ENCODE measurements around the gene NPW. TPM values are rescaled to one million over a fixed set of nuclear protein-coding genes. Genes with fewer than 3 reads are reported as not detected.

The NPW gene
- total and polyA plus RNA-seq, 2 of the 8 experiments (the other 6 are each of a cell fraction or from before 2014, with no cell fraction given) = 4.0 to 10.3 TPM

DNA sequence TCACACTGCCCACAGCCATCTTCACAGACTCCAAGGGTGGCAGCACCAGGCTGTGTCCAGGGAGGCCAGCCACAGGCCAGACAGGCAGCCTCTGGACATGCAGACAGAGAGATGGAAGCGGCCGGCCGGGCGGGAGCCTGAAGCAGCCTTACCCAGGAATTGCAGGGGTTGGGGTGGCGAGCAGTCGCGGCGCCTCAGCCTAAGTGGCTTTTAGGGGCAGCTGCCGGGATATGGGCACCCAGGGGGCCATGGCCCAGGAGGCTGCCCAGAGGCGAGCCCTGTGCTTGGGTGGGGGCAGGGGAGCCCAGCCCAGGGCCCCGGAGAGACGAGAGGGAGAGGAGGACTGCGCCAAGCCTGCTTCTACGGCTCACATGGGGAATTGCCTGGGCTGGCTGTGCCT lies 5.7 kb downstream of the NPW start:
- peaks cover 10 to 43% (median 36%) of the 10 kb centered on the region in 4 experiments for H3K27me3 ChIP-seq (replicated peaks in 1 of 4; ENCODE audit: control insufficient read depth in 3 of 4, extremely low read depth in 1 of 4, insufficient read depth in 3 of 4, low read length in 3 of 4)
- TF ChIP-seq SAP30 (IDR thresholded peaks at IDR 0.05; ENCODE audit: insufficient read depth, insufficient replicate concordance, low read length) = no peak
- TF ChIP-seq ATF2 (IDR thresholded peaks at IDR 0.05; ENCODE audit: low read length) = no peak
- no peak for TF ChIP-seq GTF2F1 (IDR thresholded peaks at IDR 0.05; ENCODE audit: borderline replicate concordance, low read depth, low read length)
- TF ChIP-seq KDM1A (IDR thresholded peaks at IDR 0.05; ENCODE audit: borderline replicate concordance, low read length) = no peak
- TF ChIP-seq JUND (IDR thresholded peaks at IDR 0.05; ENCODE audit: low read length) = no peak
- TF ChIP-seq TAF7 (optimal IDR thresholded peaks at IDR 0.05; ENCODE audit: borderline replicate concordance, low read depth, low read length) = no peak
- TF ChIP-seq SIX5 (IDR thresholded peaks at IDR 0.05; ENCODE audit: low read depth, low read length) = no peak
- TF ChIP-seq TBP (IDR thresholded peaks at IDR 0.05; ENCODE audit: low read depth, low read length) = no peak
- no peak for TF ChIP-seq HDAC2 (IDR thresholded peaks at IDR 0.05; ENCODE audit: borderline replicate concordance in 1 of 2, low read depth in 2 of 2, low read length in 2 of 2)
- TF ChIP-seq CTBP2 (IDR thresholded peaks at IDR 0.05; ENCODE audit: borderline replicate concordance, insufficient read depth, insufficient read length, low read length) = no peak
- TF ChIP-seq SP2 (IDR thresholded peaks at IDR 0.05; ENCODE audit: low read length) = no peak

More for the DNA sequence above, 5.7 kb downstream of the NPW start:
- no peaks in the 10 kb centered on the region for H3K9me3 ChIP-seq (ENCODE audit: insufficient read depth in 2 of 2, low read depth in 1 of 2, low read length in 1 of 2)
- H4K20me1 ChIP-seq (replicated peaks in 1 of 2; ENCODE audit: control insufficient read depth in 1 of 2, insufficient read depth in 2 of 2, low read length in 2 of 2) = peaks cover 0 to 9% of the 10 kb centered on the region in 2 experiments
- ChIA-PET CTCF (ENCODE audit: partially characterized antibody) (interaction anchor here (0.7 to 7.5 kb wide), 11 partner anchors 9 to 622 kb away, joined by 3 to 55 read pairs (median 5); partner anchors contain the start of genes NTHL1 and TSC2), POLR2A (ENCODE audit: partially characterized antibody) (interaction anchor here (0.6 to 2.1 kb wide), 6 partner anchors 16 to 157 kb away, joined by 3 to 7 read pairs (median 3); partner anchors contain the start of genes RPS2, TRAF7 and ZNF598)
- H3K79me2 ChIP-seq (ENCODE audit: control insufficient read depth in 1 of 2, insufficient read depth in 2 of 2, low read length in 2 of 2) = no peaks in the 10 kb centered on the region
- H3K23me2 ChIP-seq (ENCODE audit: low read depth, low read length) = peaks cover 7% of the 10 kb centered on the region; the same call in 1 of the 2 replicates
- no peak overlapping the region for H4K91ac ChIP-seq (replicated peaks; ENCODE audit: insufficient read length, low read length)
- no peak for FAIRE-seq
- H2BK15ac ChIP-seq (ENCODE audit: low read length) = peak overlapping the region; percentile 97
- no peak overlapping the region for H2BK20ac ChIP-seq (ENCODE audit: low read length)
- no peaks in the 10 kb centered on the region for H3K36me3 ChIP-seq (ENCODE audit: control insufficient read depth in 2 of 4, insufficient read depth in 4 of 4, low read length in 3 of 4)
- no peak overlapping the region for H3K23ac ChIP-seq (ENCODE audit: insufficient read length)
- peaks cover 0 to 18% (median 11%) of the 10 kb centered on the region in 4 experiments; a peak in 5 of 7 replicates for H3K4me1 ChIP-seq (replicated peaks in 1 of 4; ENCODE audit: control insufficient read depth in 3 of 4, insufficient read depth in 4 of 4, low read length in 3 of 4)
- no peak overlapping the region for H3K14ac ChIP-seq (ENCODE audit: insufficient read length)
- no peak overlapping the region for H3K56ac ChIP-seq (replicated peaks; ENCODE audit: insufficient read length, low read depth, low read length)
- H3K9ac ChIP-seq (replicated peaks in 1 of 4; ENCODE audit: extremely low read depth in 1 of 4, low read depth in 3 of 4, low read length in 3 of 4) = no peak overlapping the region
- H3K4ac ChIP-seq (replicated peaks; ENCODE audit: insufficient read length, low read depth, low read length) = no peak overlapping the region
- H3K18ac ChIP-seq (ENCODE audit: extremely low read depth, low read length) = no peak overlapping the region
- H2BK5ac ChIP-seq (ENCODE audit: low read depth, low read length) = no peak overlapping the region
- no peak overlapping the region for H4K5ac ChIP-seq (ENCODE audit: insufficient read length, low read depth, low read length)
- no peaks in the 10 kb centered on the region for H3K79me1 ChIP-seq (ENCODE audit: low read depth, low read length)
- peak overlapping the region; percentile 68; the same call in 1 of the 2 replicates for H2BK12ac ChIP-seq (ENCODE audit: low read depth, low read length)
- H2AFZ ChIP-seq (ENCODE audit: low read length) = no peak overlapping the region
- no peak overlapping the region; the same call in 1 of the 2 replicates for H4K8ac ChIP-seq (ENCODE audit: extremely low read depth, insufficient read depth, low read length)
- H3K27ac ChIP-seq (ENCODE audit: low read depth, low read length) = no peak overlapping the region
- 89% methylated on average over 10 of the region's 14 CpGs; no CpG with 5 or more reads in 1 of the 2 experiments for WGBS, 2 experiments (ENCODE audit: extremely low coverage in 1 of 2, insufficient coverage in 1 of 2, insufficient read length in 1 of 2, insufficient replicate concordance in 2 of 2, low coverage in 1 of 2, low lambda C conversion rate in 2 of 2, missing lambda C conversion rate in 1 of 2)
- no peak for DNase-seq (ENCODE audit: low read depth in 1 of 2, low spot score in 2 of 2)
- no peak overlapping the region for H3K4me3 ChIP-seq (ENCODE audit: extremely low read depth in 1 of 4, insufficient read depth in 2 of 4, low read depth in 3 of 4, low read length in 4 of 4)
- H2AK5ac ChIP-seq (ENCODE audit: low read depth, low read length) = no peak overlapping the region; the same call in 1 of the 2 replicates
- no peak overlapping the region for H3K4me2 ChIP-seq (ENCODE audit: insufficient read depth in 1 of 2, low read depth in 2 of 2, low read length in 2 of 2)
- no peak overlapping the region for H2BK120ac ChIP-seq (replicated peaks; ENCODE audit: low read depth, low read length)
